Stomach smooth muscle (tissue), 2 donors: ENCODE results near the gene PDE12.
"Not testable (repeated sequence)": the region's sequence is repeated elsewhere in the genome, so short reads cannot be mapped to it uniquely, and the experiment has no call there.

Source experiments
- H3K27ac ChIP-seq: one replicate; pipeline ENCODE4 v1.7.0; 2013; ENCODE audit warnings: mild to moderate bottlenecking, low read length, inconsistent platforms
- H3K27me3 ChIP-seq, 2 donors: one replicate each; pipeline ENCODE4 v1.7.0; 2013; ENCODE audit warnings: low read length in 2 of 2; ENCODE audit not compliant: insufficient read depth in 2 of 2, control insufficient read depth in 1 of 2
- H3K36me3 ChIP-seq, 2 donors: one replicate each; pipeline ENCODE4 v1.7.0; 2013; ENCODE audit warnings: low read length in 2 of 2; ENCODE audit not compliant: control insufficient read depth in 2 of 2, insufficient read depth in 2 of 2
- H3K4me1 ChIP-seq: one replicate; pipeline ENCODE4 v1.7.0; 2013; ENCODE audit warnings: low read length; ENCODE audit not compliant: control insufficient read depth, insufficient read depth
- H3K4me3 ChIP-seq, 2 donors: one replicate each; pipeline ENCODE4 v1.7.0; 2013; ENCODE audit warnings: low read length in 2 of 2
- H3K9ac ChIP-seq, 2 donors: one replicate each; pipeline ENCODE4 v1.7.0; 2013; ENCODE audit warnings: low read length in 2 of 2, mild to moderate bottlenecking in 1 of 2
- H3K9me3 ChIP-seq, 2 donors: one replicate each; pipeline ENCODE4 v1.7.0; 2013; ENCODE audit warnings: low read length in 2 of 2; ENCODE audit not compliant: control insufficient read depth in 2 of 2
- donor health status: healthy.
- donor health status: Pancreatic carcinoma.

PDE12 gene

DNA sequence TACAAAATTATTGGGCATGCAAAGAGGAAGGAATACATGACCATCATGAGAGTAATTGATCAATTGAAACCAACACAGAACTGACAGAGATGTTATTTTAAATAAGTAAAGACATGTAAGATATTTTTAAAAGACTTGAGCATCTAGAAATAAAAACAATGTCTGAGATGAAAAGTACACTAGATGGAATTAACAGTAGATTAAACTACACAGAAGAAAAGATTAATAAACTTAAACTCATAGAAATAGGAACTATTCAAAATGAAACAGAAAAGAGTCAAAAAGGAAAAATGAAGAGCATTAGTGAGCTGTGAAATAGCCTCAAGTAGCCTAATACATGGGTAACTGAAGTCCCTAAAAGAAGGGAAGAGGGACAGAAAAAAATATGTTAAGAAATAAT, 49.6 kb downstream of the PDE12 start:
- Histone ChIP-seq H3K27me3 (no peaks in the 10 kb centered on the region), H3K36me3 (peaks cover 0 to 4% of the 10 kb centered on the region in 2 donors), H3K4me3 (no peak overlapping the region), H3K9ac (no peak overlapping the region), H3K4me1 (no peaks in the 10 kb centered on the region), H3K27ac (no peak overlapping the region), H3K9me3 (no peaks in the 10 kb centered on the region)

- H3K27me3 ChIP-seq, H3K36me3 ChIP-seq, H3K9me3 ChIP-seq, H3K27ac ChIP-seq, H3K4me1 ChIP-seq, H3K4me3 ChIP-seq, H3K9ac ChIP-seq: not testable (repeated sequence)
These were observed 55.8 kb downstream of the PDE12 start for GRCh38 chr3:57611870-57612269.

GRCh38 chr3:57616233-57616632, 60.2 kb downstream of the PDE12 start:
- Histone ChIP-seq H3K9me3 (no peaks in the 10 kb centered on the region), H3K36me3 (peaks cover 0 to 3% of the 10 kb centered on the region in 2 donors), H3K9ac (no peak overlapping the region), H3K27me3 (no peaks in the 10 kb centered on the region), H3K4me1 (no peaks in the 10 kb centered on the region), H3K4me3 (no peak overlapping the region), H3K27ac (no peak overlapping the region)
